ENCODE data around the gene DDIT3.

DNA sequence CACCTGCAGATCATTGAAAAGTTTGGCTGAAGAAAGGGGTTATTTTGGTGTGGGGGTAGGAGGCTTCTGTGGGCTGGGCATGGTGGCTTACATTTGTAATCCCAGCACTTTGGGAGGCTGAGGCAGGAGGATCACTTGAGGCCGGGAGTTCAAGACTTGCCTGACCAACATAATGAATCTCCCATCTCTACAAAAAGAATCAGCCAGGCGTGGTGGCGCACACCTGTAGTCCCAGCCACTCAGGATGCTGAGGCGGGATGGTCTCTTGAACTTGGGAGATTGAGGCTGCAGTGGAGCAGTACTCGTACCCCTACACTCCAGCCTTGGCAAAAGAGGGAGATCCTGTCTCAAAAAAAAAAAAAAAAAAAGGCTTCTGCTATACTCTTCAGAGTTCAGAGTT is 7.0 kb downstream of the DDIT3 start:
- TF ChIP-seq POLR2A (IDR thresholded peaks at IDR 0.05; ENCODE audit: borderline replicate concordance, extremely low read depth, insufficient read depth, insufficient read length) (no peak), SP1 (IDR thresholded peaks at IDR 0.05; ENCODE audit: low read depth) (no peak), EZH2phosphoT487 (IDR thresholded peaks at IDR 0.05; ENCODE audit: borderline replicate concordance) (no peak)
- TF ChIP-seq, protein P1, sequence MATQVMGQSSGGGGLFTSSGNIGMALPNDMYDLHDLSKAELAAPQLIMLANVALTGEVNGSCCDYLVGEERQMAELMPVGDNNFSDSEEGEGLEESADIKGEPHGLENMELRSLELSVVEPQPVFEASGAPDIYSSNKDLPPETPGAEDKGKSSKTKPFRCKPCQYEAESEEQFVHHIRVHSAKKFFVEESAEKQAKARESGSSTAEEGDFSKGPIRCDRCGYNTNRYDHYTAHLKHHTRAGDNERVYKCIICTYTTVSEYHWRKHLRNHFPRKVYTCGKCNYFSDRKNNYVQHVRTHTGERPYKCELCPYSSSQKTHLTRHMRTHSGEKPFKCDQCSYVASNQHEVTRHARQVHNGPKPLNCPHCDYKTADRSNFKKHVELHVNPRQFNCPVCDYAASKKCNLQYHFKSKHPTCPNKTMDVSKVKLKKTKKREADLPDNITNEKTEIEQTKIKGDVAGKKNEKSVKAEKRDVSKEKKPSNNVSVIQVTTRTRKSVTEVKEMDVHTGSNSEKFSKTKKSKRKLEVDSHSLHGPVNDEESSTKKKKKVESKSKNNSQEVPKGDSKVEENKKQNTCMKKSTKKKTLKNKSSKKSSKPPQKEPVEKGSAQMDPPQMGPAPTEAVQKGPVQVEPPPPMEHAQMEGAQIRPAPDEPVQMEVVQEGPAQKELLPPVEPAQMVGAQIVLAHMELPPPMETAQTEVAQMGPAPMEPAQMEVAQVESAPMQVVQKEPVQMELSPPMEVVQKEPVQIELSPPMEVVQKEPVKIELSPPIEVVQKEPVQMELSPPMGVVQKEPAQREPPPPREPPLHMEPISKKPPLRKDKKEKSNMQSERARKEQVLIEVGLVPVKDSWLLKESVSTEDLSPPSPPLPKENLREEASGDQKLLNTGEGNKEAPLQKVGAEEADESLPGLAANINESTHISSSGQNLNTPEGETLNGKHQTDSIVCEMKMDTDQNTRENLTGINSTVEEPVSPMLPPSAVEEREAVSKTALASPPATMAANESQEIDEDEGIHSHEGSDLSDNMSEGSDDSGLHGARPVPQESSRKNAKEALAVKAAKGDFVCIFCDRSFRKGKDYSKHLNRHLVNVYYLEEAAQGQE (IDR thresholded peaks at IDR 0.05; ENCODE audit: low read depth), result no peak
- TF ChIP-seq, protein P2, sequence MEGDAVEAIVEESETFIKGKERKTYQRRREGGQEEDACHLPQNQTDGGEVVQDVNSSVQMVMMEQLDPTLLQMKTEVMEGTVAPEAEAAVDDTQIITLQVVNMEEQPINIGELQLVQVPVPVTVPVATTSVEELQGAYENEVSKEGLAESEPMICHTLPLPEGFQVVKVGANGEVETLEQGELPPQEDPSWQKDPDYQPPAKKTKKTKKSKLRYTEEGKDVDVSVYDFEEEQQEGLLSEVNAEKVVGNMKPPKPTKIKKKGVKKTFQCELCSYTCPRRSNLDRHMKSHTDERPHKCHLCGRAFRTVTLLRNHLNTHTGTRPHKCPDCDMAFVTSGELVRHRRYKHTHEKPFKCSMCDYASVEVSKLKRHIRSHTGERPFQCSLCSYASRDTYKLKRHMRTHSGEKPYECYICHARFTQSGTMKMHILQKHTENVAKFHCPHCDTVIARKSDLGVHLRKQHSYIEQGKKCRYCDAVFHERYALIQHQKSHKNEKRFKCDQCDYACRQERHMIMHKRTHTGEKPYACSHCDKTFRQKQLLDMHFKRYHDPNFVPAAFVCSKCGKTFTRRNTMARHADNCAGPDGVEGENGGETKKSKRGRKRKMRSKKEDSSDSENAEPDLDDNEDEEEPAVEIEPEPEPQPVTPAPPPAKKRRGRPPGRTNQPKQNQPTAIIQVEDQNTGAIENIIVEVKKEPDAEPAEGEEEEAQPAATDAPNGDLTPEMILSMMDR (IDR thresholded peaks at IDR 0.05 in 2 of 3, conservative IDR thresholded peaks at IDR 0.05 in 1 of 3; ENCODE audit: borderline replicate concordance in 1 of 3, insufficient read depth in 1 of 3, low read depth in 2 of 3, low read length in 2 of 3), result no peak

Measured in HCT116 (cell line).